ENCODE measurements around the gene CCDC81.

The CCDC81 gene

GRCh38 chr11:86459002-86459385 is 84.3 kb downstream of the CCDC81 start:
- peak overlapping the region; percentile 70 for H3K27ac ChIP-seq (ENCODE audit: low read depth, low read length)

DNA sequence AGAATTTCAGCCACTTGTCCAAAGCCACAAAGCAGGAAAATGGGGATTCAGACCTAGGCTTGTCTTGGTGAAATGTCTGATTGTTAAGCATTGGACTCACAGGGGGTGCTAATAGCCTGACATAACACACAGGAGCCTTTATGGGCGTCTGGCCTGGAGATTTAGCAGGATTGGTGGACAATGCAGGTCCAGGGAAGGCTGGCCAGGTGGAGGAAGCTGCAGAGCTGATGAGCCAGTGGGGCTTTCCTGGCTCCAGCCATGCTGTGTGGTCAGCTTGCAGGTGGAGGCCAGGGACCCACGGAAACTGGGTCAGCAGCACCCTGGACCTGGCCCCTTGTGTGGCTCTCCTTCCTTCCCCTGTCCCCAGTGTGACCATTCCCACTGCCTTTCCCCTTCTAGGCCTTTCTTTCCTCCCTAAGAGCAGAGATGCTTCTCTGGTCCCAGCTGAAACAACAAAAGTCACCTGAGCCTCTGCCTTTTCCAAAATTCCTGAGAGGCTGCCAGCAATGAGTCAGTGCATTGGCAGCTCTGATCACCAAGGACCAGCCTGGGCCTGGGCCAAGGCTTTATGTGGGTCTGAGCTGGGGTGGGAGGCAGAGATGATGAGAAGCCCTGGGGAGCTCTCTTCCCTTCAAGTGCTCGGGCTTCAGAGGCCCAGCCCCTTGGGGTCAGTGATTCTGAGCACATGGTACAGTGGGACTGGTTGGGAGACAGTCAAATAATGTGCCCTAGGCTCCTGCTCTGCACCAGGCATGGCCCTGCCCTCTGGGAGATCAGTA is 85.2 kb downstream of the CCDC81 start:
- Histone ChIP-seq H3K36me3 (ENCODE audit: control insufficient read depth in 5 of 5, insufficient read depth in 5 of 5, low read length in 5 of 5) (peaks cover 5 to 21% (median 15%) of the 10 kb centered on the region in 5 donors), H3K9ac (ENCODE audit: low read length in 5 of 5) (no peak overlapping the region), H3K4me1 (ENCODE audit: control insufficient read depth in 5 of 5, insufficient read depth in 5 of 5, low read length in 5 of 5) (peaks cover 2 to 55% (median 36%) of the 10 kb centered on the region in 5 donors), H3K27me3 (ENCODE audit: control insufficient read depth in 5 of 5, insufficient read depth in 4 of 5, low read length in 5 of 5) (no peaks in the 10 kb centered on the region), H3K4me3 (ENCODE audit: low read depth in 1 of 5, low read length in 5 of 5) (no peak overlapping the region), H3K9me3 (ENCODE audit: control insufficient read depth in 5 of 5, low read length in 5 of 5) (no peaks in the 10 kb centered on the region), H3K27ac (ENCODE audit: low read depth, low read length) (peak overlapping the region; percentile 70)

More at GRCh38 chr11:86459002-86459385, 84.3 kb downstream of the CCDC81 start:
- H3K4me1 ChIP-seq (ENCODE audit: control insufficient read depth in 5 of 5, insufficient read depth in 5 of 5, low read length in 5 of 5) = peaks cover 2 to 55% (median 36%) of the 10 kb centered on the region in 5 donors
- H3K9ac ChIP-seq (ENCODE audit: low read length in 5 of 5) = peak overlapping the region in 1 of 5 donors; percentile 33
- H3K36me3 ChIP-seq (ENCODE audit: control insufficient read depth in 5 of 5, insufficient read depth in 5 of 5, low read length in 5 of 5) = peaks cover 4 to 19% (median 10%) of the 10 kb centered on the region in 5 donors
- no peak overlapping the region for H3K4me3 ChIP-seq (ENCODE audit: low read depth in 1 of 5, low read length in 5 of 5)
- no peaks in the 10 kb centered on the region for H3K9me3 ChIP-seq (ENCODE audit: control insufficient read depth in 5 of 5, low read length in 5 of 5)
- no peaks in the 10 kb centered on the region for H3K27me3 ChIP-seq (ENCODE audit: control insufficient read depth in 5 of 5, insufficient read depth in 4 of 5, low read length in 5 of 5)

DNA sequence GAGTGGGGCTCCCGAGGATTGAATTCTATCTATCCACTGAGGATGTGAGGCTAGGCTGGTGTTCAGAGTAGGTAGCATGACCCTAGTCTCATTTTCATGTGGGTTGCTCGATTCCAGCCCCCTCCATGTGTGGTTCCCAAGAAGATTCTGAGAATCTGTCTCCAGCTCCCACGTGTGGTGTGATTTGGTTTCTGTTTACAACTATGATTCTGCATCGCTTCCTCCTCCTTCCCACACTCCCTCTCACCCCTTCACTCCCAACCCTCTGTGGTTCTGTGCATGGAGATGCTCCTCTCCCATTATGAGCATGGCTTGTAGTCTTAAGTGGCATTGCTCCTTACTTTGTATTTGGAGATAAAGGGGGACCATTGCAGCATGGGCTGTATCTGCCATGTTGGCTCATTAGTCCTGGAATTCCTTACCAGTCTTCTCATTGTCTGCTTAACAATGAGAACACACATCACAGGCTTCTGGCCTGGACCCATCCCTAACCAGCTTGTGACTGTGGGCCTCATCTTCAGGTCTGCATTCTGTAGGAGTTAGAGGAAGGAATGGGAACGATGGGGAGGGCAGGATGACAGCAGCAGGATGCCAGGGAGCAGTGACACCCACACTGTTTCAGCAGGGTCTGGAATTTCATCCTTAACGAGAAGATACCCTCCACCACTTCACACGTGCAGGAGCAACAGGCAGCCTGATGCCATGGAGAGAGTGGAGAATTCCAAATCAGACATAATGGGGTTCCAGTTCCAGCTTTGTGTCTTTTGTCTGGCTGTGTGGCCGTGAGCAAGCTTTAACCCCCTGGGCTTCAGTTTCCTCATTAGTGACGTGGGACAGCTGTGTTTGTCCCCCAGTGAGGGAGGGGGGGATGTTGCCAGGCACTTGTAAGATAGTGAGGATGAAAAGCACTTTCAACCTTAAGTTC is 86.0 kb downstream of the CCDC81 start:
- H3K9ac ChIP-seq (ENCODE audit: low read length in 5 of 5) = no peak overlapping the region
- no peaks in the 10 kb centered on the region for H3K27me3 ChIP-seq (ENCODE audit: control insufficient read depth in 5 of 5, insufficient read depth in 4 of 5, low read length in 5 of 5)
- H3K36me3 ChIP-seq (ENCODE audit: control insufficient read depth in 5 of 5, insufficient read depth in 5 of 5, low read length in 5 of 5) = peaks cover 9 to 21% (median 19%) of the 10 kb centered on the region in 5 donors
- no peaks in the 10 kb centered on the region for H3K9me3 ChIP-seq (ENCODE audit: control insufficient read depth in 5 of 5, low read length in 5 of 5)
- peaks cover 2 to 55% (median 36%) of the 10 kb centered on the region in 5 donors for H3K4me1 ChIP-seq (ENCODE audit: control insufficient read depth in 5 of 5, insufficient read depth in 5 of 5, low read length in 5 of 5)
- H3K27ac ChIP-seq (ENCODE audit: low read depth, low read length) = peak overlapping the region; percentile 7
- H3K4me3 ChIP-seq (ENCODE audit: low read depth in 1 of 5, low read length in 5 of 5) = no peak overlapping the region

- Histone ChIP-seq H3K9ac (ENCODE audit: low read length in 5 of 5) (no peak overlapping the region), H3K27me3 (ENCODE audit: control insufficient read depth in 5 of 5, insufficient read depth in 4 of 5, low read length in 5 of 5) (no peaks in the 10 kb centered on the region), H3K4me3 (ENCODE audit: low read depth in 1 of 5, low read length in 5 of 5) (no peak overlapping the region), H3K9me3 (ENCODE audit: control insufficient read depth in 5 of 5, low read length in 5 of 5) (no peaks in the 10 kb centered on the region), H3K36me3 (ENCODE audit: control insufficient read depth in 5 of 5, insufficient read depth in 5 of 5, low read length in 5 of 5) (peaks cover 9 to 21% (median 19%) of the 10 kb centered on the region in 5 donors), H3K27ac (ENCODE audit: low read depth, low read length) (no peak overlapping the region), H3K4me1 (ENCODE audit: control insufficient read depth in 5 of 5, insufficient read depth in 5 of 5, low read length in 5 of 5) (peaks cover 2 to 45% (median 31%) of the 10 kb centered on the region in 5 donors)
Observed at GRCh38 chr11:86461892-86462291, 87.2 kb downstream of the CCDC81 start.

DNA sequence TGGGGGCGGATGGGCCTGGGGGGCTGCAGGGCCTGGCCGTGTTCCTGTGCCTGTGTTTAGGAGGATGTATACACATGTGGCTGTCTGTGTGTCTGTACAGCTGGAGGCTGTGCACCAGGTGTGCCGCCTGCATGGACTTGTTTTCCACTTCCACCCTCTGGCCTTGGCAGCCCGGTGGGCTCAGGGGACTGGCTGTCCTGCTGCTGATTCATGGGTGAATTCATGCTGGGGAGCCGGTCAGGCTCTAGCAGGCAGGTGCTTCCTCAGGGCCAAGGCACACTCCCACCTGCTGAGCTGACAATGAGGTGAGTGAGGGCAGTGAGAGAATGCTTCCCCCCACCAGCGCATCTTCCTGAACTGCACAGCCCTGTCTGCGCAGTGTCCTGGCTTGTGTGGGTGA is 88.4 kb downstream of the CCDC81 start:
- Histone ChIP-seq H3K9me3 (ENCODE audit: control insufficient read depth in 5 of 5, low read length in 5 of 5) (no peaks in the 10 kb centered on the region), H3K36me3 (ENCODE audit: control insufficient read depth in 5 of 5, insufficient read depth in 5 of 5, low read length in 5 of 5) (peaks cover 9 to 21% (median 19%) of the 10 kb centered on the region in 5 donors), H3K4me1 (ENCODE audit: control insufficient read depth in 5 of 5, insufficient read depth in 5 of 5, low read length in 5 of 5) (peaks cover 2 to 36% (median 23%) of the 10 kb centered on the region in 5 donors), H3K4me3 (ENCODE audit: low read depth in 1 of 5, low read length in 5 of 5) (no peak overlapping the region), H3K9ac (ENCODE audit: low read length in 5 of 5) (no peak overlapping the region), H3K27ac (ENCODE audit: low read depth, low read length) (no peak overlapping the region), H3K27me3 (ENCODE audit: control insufficient read depth in 5 of 5, insufficient read depth in 4 of 5, low read length in 5 of 5) (no peaks in the 10 kb centered on the region)

DNA sequence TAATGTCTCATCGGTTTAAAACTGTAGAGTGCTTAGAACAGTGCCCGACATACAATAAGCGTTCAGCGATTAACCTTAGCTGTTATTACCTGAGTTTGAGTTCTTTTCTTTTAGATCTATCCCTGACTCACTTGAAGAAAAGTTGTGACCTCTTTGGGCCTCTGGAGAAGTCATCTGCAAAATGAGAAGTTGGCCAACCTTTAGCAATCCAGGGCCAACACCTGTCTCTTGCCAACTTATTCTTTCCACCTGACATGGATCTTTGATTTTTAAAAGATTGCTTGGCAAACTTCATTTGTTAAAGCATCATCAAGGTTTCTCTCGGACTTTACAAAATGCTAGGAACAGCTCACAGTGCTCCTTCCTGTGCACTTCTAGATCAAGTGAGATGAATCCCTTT is 89.3 kb downstream of the CCDC81 start:
- H3K9ac ChIP-seq (ENCODE audit: low read length in 5 of 5) = no peak overlapping the region

GRCh38 chr11:86464509-86465221 is 90.0 kb downstream of the CCDC81 start:
- H3K9ac ChIP-seq (ENCODE audit: low read length in 5 of 5) = no peak overlapping the region
- peaks cover 9 to 21% (median 19%) of the 10 kb centered on the region in 5 donors for H3K36me3 ChIP-seq (ENCODE audit: control insufficient read depth in 5 of 5, insufficient read depth in 5 of 5, low read length in 5 of 5)
- H3K27me3 ChIP-seq (ENCODE audit: control insufficient read depth in 5 of 5, insufficient read depth in 4 of 5, low read length in 5 of 5) = no peaks in the 10 kb centered on the region
- peaks cover 0 to 23% (median 8%) of the 10 kb centered on the region in 5 donors for H3K4me1 ChIP-seq (ENCODE audit: control insufficient read depth in 5 of 5, insufficient read depth in 5 of 5, low read length in 5 of 5)
- no peak overlapping the region for H3K4me3 ChIP-seq (ENCODE audit: low read depth in 1 of 5, low read length in 5 of 5)
- no peaks in the 10 kb centered on the region for H3K9me3 ChIP-seq (ENCODE audit: control insufficient read depth in 5 of 5, low read length in 5 of 5)
- H3K27ac ChIP-seq (ENCODE audit: low read depth, low read length) = no peak overlapping the region

More for the DNA sequence above, 89.3 kb downstream of the CCDC81 start:
- no peak overlapping the region for H3K4me3 ChIP-seq (ENCODE audit: low read depth in 1 of 5, low read length in 5 of 5)
- no peaks in the 10 kb centered on the region for H3K9me3 ChIP-seq (ENCODE audit: control insufficient read depth in 5 of 5, low read length in 5 of 5)
- no peaks in the 10 kb centered on the region for H3K27me3 ChIP-seq (ENCODE audit: control insufficient read depth in 5 of 5, insufficient read depth in 4 of 5, low read length in 5 of 5)
- peaks cover under 1 to 27% (median 15%) of the 10 kb centered on the region in 5 donors for H3K4me1 ChIP-seq (ENCODE audit: control insufficient read depth in 5 of 5, insufficient read depth in 5 of 5, low read length in 5 of 5)
- peaks cover 9 to 21% (median 19%) of the 10 kb centered on the region in 5 donors for H3K36me3 ChIP-seq (ENCODE audit: control insufficient read depth in 5 of 5, insufficient read depth in 5 of 5, low read length in 5 of 5)
- no peak overlapping the region for H3K27ac ChIP-seq (ENCODE audit: low read depth, low read length)

- Histone ChIP-seq H3K27ac (ENCODE audit: low read depth, low read length) (no peak overlapping the region), H3K4me3 (ENCODE audit: low read depth in 1 of 5, low read length in 5 of 5) (no peak overlapping the region), H3K27me3 (ENCODE audit: control insufficient read depth in 5 of 5, insufficient read depth in 4 of 5, low read length in 5 of 5) (no peaks in the 10 kb centered on the region), H3K4me1 (ENCODE audit: control insufficient read depth in 5 of 5, insufficient read depth in 5 of 5, low read length in 5 of 5) (peaks cover 0 to 7% (median 6%) of the 10 kb centered on the region in 5 donors), H3K9me3 (ENCODE audit: control insufficient read depth in 5 of 5, low read length in 5 of 5) (no peaks in the 10 kb centered on the region), H3K9ac (ENCODE audit: low read length in 5 of 5) (no peak overlapping the region), H3K36me3 (ENCODE audit: control insufficient read depth in 5 of 5, insufficient read depth in 5 of 5, low read length in 5 of 5) (peaks cover 6 to 19% (median 13%) of the 10 kb centered on the region in 5 donors)
Observed at GRCh38 chr11:86468169-86468568, 93.5 kb downstream of the CCDC81 start.

DNA sequence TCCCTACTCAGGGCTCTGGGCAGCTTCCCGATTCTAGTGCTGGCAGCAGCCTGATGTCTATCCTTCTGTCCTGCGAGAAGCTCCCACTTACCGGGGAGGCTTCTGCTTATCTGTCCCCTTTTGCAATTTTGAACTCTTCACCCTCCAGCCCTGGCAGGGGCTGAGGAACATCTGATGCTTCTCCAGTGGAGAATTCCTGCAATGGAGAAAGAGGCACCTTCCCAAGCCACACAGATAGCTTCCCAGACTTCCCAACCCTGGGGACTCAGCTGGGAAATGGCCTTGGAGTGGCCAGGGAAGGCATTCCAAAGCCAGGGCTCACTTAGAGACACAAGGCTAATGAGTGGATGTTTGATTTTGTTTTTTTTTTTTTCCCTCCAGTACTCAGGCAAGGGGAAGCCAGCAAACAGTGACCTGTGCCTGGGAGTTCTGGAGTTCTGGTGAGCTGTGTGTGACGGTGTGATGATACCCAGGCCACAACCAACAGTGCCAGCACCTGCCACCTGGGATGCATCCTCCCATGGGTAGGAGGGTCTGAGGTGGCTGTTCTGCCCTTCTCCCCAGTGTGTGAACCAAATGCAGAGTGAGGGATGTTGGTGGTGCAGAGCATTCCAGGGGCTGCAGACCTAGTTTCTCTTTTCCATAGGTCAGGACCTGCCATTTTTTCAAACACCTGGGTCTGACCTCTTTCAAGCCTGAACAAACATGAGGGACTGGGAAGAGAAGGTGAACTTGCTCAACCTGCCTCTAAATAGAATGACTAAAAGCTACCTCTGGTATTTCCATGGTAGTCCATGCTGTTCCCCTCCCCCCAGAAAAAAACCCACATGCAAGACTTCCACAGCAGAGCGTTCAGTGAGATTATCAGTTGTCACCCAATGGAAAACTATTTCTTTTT is 95.1 kb downstream of the CCDC81 start:
- H3K27ac ChIP-seq (ENCODE audit: low read depth, low read length) = no peak overlapping the region
- H3K9ac ChIP-seq (ENCODE audit: low read length in 5 of 5) = no peak overlapping the region
- no peak overlapping the region for H3K4me3 ChIP-seq (ENCODE audit: low read depth in 1 of 5, low read length in 5 of 5)

More for the DNA sequence above, 95.1 kb downstream of the CCDC81 start:
- Histone ChIP-seq H3K36me3 (ENCODE audit: control insufficient read depth in 5 of 5, insufficient read depth in 5 of 5, low read length in 5 of 5) (peaks cover 2 to 12% (median 4%) of the 10 kb centered on the region in 5 donors), H3K9me3 (ENCODE audit: control insufficient read depth in 5 of 5, low read length in 5 of 5) (no peaks in the 10 kb centered on the region), H3K27me3 (ENCODE audit: control insufficient read depth in 5 of 5, insufficient read depth in 4 of 5, low read length in 5 of 5) (no peaks in the 10 kb centered on the region), H3K4me1 (ENCODE audit: control insufficient read depth in 5 of 5, insufficient read depth in 5 of 5, low read length in 5 of 5) (peaks cover 9 to 22% (median 14%) of the 10 kb centered on the region in 5 donors)

Measured in subcutaneous abdominal adipose tissue (tissue), 5 donors.